ENCODE measurements around the gene SLC12A2. TPM values are rescaled to one million over a fixed set of nuclear protein-coding genes. Genes with fewer than 3 reads are reported as not detected.

SLC12A2 gene
- total RNA-seq, 1 donor from 2014 or later = 11.5 TPM

- intact Hi-C loops (cut with micrococcal nuclease) = no loop called here
- H3K4me1 ChIP-seq = no peaks in the 10 kb centered on the region
- DNase-seq = no peak
- no peak for TF ChIP-seq CTCF (IDR thresholded peaks at IDR 0.05; ENCODE audit: borderline replicate concordance)
- no peak overlapping the region for H3K27ac ChIP-seq (replicated peaks)
- H3K9me3 ChIP-seq (replicated peaks) = no peaks in the 10 kb centered on the region
- H3K4me3 ChIP-seq = no peak overlapping the region
- no peaks in the 10 kb centered on the region for H3K36me3 ChIP-seq
- no peaks in the 10 kb centered on the region for H3K27me3 ChIP-seq (ENCODE audit: low read depth)
These were observed 124.9 kb downstream of the SLC12A2 start for GRCh38 chr5:128208436-128208835.

- Histone ChIP-seq H3K9me3 (replicated peaks) (no peaks in the 10 kb centered on the region), H3K36me3 (no peaks in the 10 kb centered on the region), H3K4me3 (no peak overlapping the region), H3K4me1 (peaks cover 9% of the 10 kb centered on the region), H3K27ac (replicated peaks) (no peak overlapping the region), H3K27me3 (ENCODE audit: low read depth) (no peaks in the 10 kb centered on the region)
- no peak for TF ChIP-seq CTCF (IDR thresholded peaks at IDR 0.05; ENCODE audit: borderline replicate concordance)
- no peak for DNase-seq
- intact Hi-C loops (cut with micrococcal nuclease) = loop anchor here (5.0 to 10.0 kb wide), 3 partner anchors 285 to 633 kb away; no protein-coding TSS in a partner anchor
These were observed 128.7 kb downstream of the SLC12A2 start for GRCh38 chr5:128212191-128212806.

GRCh38 chr5:128213340-128213739, 129.8 kb downstream of the SLC12A2 start:
- no peak overlapping the region for H3K4me3 ChIP-seq
- no peak for DNase-seq
- H3K27ac ChIP-seq (replicated peaks) = no peak overlapping the region
- H3K4me1 ChIP-seq = peaks cover 13% of the 10 kb centered on the region
- H3K27me3 ChIP-seq (ENCODE audit: low read depth) = no peaks in the 10 kb centered on the region
- intact Hi-C loops (cut with micrococcal nuclease) = loop anchor here (5.0 to 10.0 kb wide), 3 partner anchors 284 to 631 kb away; no protein-coding TSS in a partner anchor
- TF ChIP-seq CTCF (IDR thresholded peaks at IDR 0.05; ENCODE audit: borderline replicate concordance) = peak; percentile 84
- no peaks in the 10 kb centered on the region for H3K9me3 ChIP-seq (replicated peaks)
- no peaks in the 10 kb centered on the region for H3K36me3 ChIP-seq

GRCh38 chr5:128213833-128214232, 130.3 kb downstream of the SLC12A2 start:
- Histone ChIP-seq H3K9me3 (replicated peaks) (no peaks in the 10 kb centered on the region), H3K4me1 (peaks cover 13% of the 10 kb centered on the region), H3K4me3 (no peak overlapping the region), H3K27me3 (ENCODE audit: low read depth) (no peaks in the 10 kb centered on the region), H3K36me3 (no peaks in the 10 kb centered on the region), H3K27ac (replicated peaks) (no peak overlapping the region)
- DNase-seq = no peak
- TF ChIP-seq CTCF (IDR thresholded peaks at IDR 0.05; ENCODE audit: borderline replicate concordance) = no peak
- intact Hi-C loops (cut with micrococcal nuclease) = loop anchor here (5.0 to 10.0 kb wide), 3 partner anchors 283 to 631 kb away; no protein-coding TSS in a partner anchor

GRCh38 chr5:128216285-128216684, 132.7 kb downstream of the SLC12A2 start:
- no peak for DNase-seq
- H3K27me3 ChIP-seq (ENCODE audit: low read depth) = no peaks in the 10 kb centered on the region
- no peak for TF ChIP-seq CTCF (IDR thresholded peaks at IDR 0.05; ENCODE audit: borderline replicate concordance)
- peaks cover 13% of the 10 kb centered on the region for H3K4me1 ChIP-seq
- no peak overlapping the region for H3K27ac ChIP-seq (replicated peaks)
- H3K9me3 ChIP-seq (replicated peaks) = no peaks in the 10 kb centered on the region
- H3K4me3 ChIP-seq = no peak overlapping the region
- H3K36me3 ChIP-seq = no peaks in the 10 kb centered on the region
- intact Hi-C loops (cut with micrococcal nuclease) = loop anchor here (10.0 kb wide), 2 partner anchors 459 to 629 kb away; no protein-coding TSS in a partner anchor

Data from left ventricle myocardium inferior (tissue), 1 donor.